Inflammatory macrophage (primary cell): Measurements from ENCODE around the gene PCBP2.
"Not testable (repeated sequence)": the region's sequence is repeated elsewhere in the genome, so short reads cannot be mapped to it uniquely, and the experiment has no call there.

Experiments used
- DNase-seq, 2 donors: peaks; one replicate each; pipeline ENCODE4 v3.0.0-alpha.2; 2020 to 2022
- total RNA-seq, 18 experiments: gene quantifications; one replicate each; lab custom pipeline; 2026; ENCODE audit warnings: mixed read lengths in 6 of 18, inconsistent platforms in 2 of 18; lab: John Stamatoyannopoulos, UW

The PCBP2 gene
- 18.9 to 118 (median 33.4) reads per million in 18 experiments for total RNA-seq

- peak; percentile 99 for DNase-seq
Measured at GRCh38 chr12:53451661-53452158, at the start of gene PCBP2. PCBP2 (plus strand) TSS chr12:53452102; CDS start chr12:53454801, 2,699 bp downstream.

GRCh38 chr12:53402351-53402750 is 49.6 kb upstream of the PCBP2 start:
- not testable (repeated sequence) for DNase-seq

GRCh38 chr12:53402871-53403270 is 49.0 kb upstream of the PCBP2 start:
- no peak for DNase-seq

- no peak for DNase-seq
Measured at GRCh38 chr12:53410951-53411350, 41.0 kb upstream of the PCBP2 start.

- DNase-seq = no peak
Measured at GRCh38 chr12:53413485-53414204, 38.3 kb upstream of the PCBP2 start.

GRCh38 chr12:53414756-53415417 is 37.0 kb upstream of the PCBP2 start:
- no peak for DNase-seq

- DNase-seq = peak in 1 of 2 donors; percentile 13
Measured at GRCh38 chr12:53415752-53416389, 36.0 kb upstream of the PCBP2 start.

- peak; percentile 52 to 80 for DNase-seq
Measured at GRCh38 chr12:53417291-53417816, 34.5 kb upstream of the PCBP2 start.

- DNase-seq = no peak
Measured at GRCh38 chr12:53418221-53418620, 33.7 kb upstream of the PCBP2 start.

- DNase-seq = no peak
Measured at GRCh38 chr12:53419756-53420155, 32.1 kb upstream of the PCBP2 start.

- not testable (repeated sequence) for DNase-seq
Measured at GRCh38 chr12:53422247-53422646, 29.7 kb upstream of the PCBP2 start.

GRCh38 chr12:53423597-53423996 is 28.3 kb upstream of the PCBP2 start, which contains the start of gene AMHR2:
AMHR2 (plus strand) TSS chr12:53423855; CDS start chr12:53423935, 80 bp downstream.
- DNase-seq = no peak

GRCh38 chr12:53424626-53425514 is 27.0 kb upstream of the PCBP2 start:
- no peak for DNase-seq

- no peak for DNase-seq
Measured at GRCh38 chr12:53425515-53426150, 26.3 kb upstream of the PCBP2 start.

GRCh38 chr12:53427905-53428594 is 23.9 kb upstream of the PCBP2 start:
- DNase-seq = no peak

GRCh38 chr12:53428741-53429140 is 23.2 kb upstream of the PCBP2 start:
- DNase-seq = no peak

- DNase-seq = no peak
Measured at GRCh38 chr12:53430116-53430515, 21.8 kb upstream of the PCBP2 start.

- DNase-seq = no peak
Measured at GRCh38 chr12:53431187-53431586, 20.7 kb upstream of the PCBP2 start.

GRCh38 chr12:53435326-53435725 is 16.6 kb upstream of the PCBP2 start:
- DNase-seq = peak in 1 of 2 donors; percentile 14

GRCh38 chr12:53439582-53439981 is 12.3 kb upstream of the PCBP2 start:
- DNase-seq = not testable (repeated sequence)
